Brain microvascular endothelial cell (primary cell): ENCODE results near the gene IFITM10.

Experiments
- DNase-seq: peaks from one replicate; pipeline ENCODE4 v3.0.0-alpha.2; 2020
- H3K27ac ChIP-seq: fragments of 250-450 bp; sonication (Bioruptor Pico); 2 replicates; pipeline ENCODE4 v1.5.1; 2020; ENCODE audit warnings: mild to moderate bottlenecking, moderate library complexity
- H3K27me3 ChIP-seq: fragments of 250-450 bp; sonication (Bioruptor Pico); replicated peaks from 2 replicates; pipeline ENCODE4 v1.5.1; 2020; ENCODE audit warnings: mild to moderate bottlenecking
- H3K36me3 ChIP-seq: fragments of 250-450 bp; sonication (Bioruptor Pico); replicated peaks from 2 replicates; pipeline ENCODE4 v1.5.1; 2020; ENCODE audit warnings: mild to moderate bottlenecking
- H3K4me3 ChIP-seq: 2 replicates; pipeline ENCODE4 v1.5.1; 2011; ENCODE audit warnings: low read depth, mild to moderate bottlenecking, control low read depth, low read length, moderate library complexity
- CTCF ChIP-seq: IDR thresholded peaks from 2 replicates; pipeline ENCODE4 v1.5.1; 2011; ENCODE audit warnings: low read depth, mild to moderate bottlenecking, moderate library complexity, low read length, control low read depth, inconsistent platforms; ENCODE audit errors: missing control alignments
- in situ Hi-C: cut with HindIII; loops from 2 replicates; pipeline ENCODE4 v1.10.0; 2017; ENCODE audit warnings: low sequenced_read_pairs, low pct_ligation_motif_present

IFITM10 gene

DNA sequence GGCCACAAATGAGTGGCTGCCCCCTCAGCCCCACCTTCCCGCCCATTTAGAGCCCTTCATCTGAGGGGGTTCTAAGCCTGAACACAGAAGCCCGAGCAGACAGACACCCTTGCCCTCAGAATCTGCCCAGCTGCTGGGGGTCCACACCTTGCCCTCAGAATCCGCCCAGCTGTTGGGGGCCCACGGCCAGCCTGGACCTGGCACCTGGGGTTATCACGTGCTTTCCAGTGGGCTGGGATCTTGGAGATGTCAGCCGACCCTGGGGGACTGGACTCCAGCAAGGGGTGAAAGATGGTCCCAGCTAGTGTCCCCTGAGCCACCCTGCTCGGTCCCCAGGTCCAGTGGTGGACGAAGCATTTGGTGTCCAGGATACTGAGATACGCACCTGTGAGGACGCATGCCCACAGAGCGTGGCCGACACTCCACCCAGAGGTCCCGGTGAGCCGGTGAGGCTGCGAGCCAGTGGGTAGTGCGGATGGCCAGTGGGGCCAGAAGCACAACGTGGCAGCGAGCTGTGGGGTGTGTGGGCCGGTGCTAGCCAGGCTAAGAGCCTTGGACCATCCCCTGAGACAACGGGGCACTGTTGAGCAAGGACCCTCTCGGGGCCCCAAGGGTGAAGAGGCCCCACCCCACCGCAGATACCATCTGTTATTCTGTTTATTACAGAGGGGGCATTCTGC is 16.5 kb upstream of the IFITM10 start:
- Histone ChIP-seq H3K4me3 (no peak overlapping the region), H3K27me3 (no peaks in the 10 kb centered on the region), H3K36me3 (no peaks in the 10 kb centered on the region), H3K27ac (no peak overlapping the region)
- DNase-seq = no peak
- TF ChIP-seq CTCF = no peak
- in situ Hi-C loops = no loop called here

GRCh38 chr11:1765871-1766718 is 15.7 kb upstream of the IFITM10 start:
- DNase-seq = no peak
- in situ Hi-C loops = no loop called here
- peak; percentile 19 for TF ChIP-seq CTCF

DNA sequence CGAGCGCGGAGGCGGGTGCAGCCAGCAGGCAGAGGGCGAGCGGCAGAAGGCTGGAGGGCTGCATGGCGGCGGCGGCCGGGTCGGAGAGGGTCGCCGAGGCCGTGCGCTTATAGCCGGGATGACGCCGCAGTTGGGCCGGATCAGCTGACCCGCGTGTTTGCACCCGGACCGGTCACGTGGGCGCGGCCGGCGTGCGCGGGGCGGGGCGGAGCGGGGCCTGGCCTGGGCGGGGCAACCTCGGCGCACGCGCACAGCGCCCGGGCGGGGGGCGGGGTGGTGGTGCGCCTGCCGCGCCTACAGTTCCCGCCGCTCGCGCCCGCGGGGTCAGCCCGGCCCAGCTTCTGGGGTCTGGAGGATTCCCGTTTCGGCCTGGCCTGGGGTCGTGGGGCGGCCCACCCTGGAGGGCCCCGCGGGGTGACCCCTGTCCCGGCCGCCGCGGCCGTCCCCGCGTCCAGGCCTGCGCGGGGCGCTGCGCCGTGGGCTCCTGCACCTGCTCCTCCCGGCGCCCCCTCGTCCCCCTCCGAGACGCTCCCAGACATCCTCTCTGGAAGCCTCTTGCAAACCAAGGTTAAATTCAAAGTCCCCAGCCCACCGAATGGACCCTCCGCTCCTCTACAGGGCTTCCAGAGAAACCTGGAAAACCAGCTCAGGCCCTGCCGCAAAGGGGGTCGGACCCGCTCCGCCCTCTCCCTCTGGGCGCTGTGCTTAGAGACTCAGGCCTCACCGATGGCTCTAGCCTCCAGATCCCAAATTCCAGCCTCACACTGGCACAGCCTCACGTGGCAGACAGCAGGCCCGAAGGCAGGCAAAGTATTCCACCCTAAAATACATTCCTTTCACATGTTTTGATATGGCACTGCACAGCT is 13.6 kb upstream of the IFITM10 start, which contains the start of gene CTSD:
TSS of gene CTSD (minus strand) at position 132 of the 866 bp plus-strand sequence. CDS start at position 64, 68 bp downstream.
- no peak for TF ChIP-seq CTCF
- H3K27me3 ChIP-seq = no peaks in the 10 kb centered on the region
- DNase-seq = peak; percentile 63
- peak within 1 kb of the TSS; percentile 85 for H3K27ac ChIP-seq
- peak within 1 kb of the TSS; percentile 79 for H3K4me3 ChIP-seq
- in situ Hi-C loops = no loop called here
- peaks cover 7% of the 10 kb centered on the region for H3K36me3 ChIP-seq

More at GRCh38 chr11:1765871-1766718, 15.7 kb upstream of the IFITM10 start:
- Histone ChIP-seq H3K36me3 (peaks cover under 1% of the 10 kb centered on the region), H3K27me3 (no peaks in the 10 kb centered on the region), H3K27ac (no peak overlapping the region), H3K4me3 (no peak overlapping the region)

GRCh38 chr11:1763336-1763795 is 13.0 kb upstream of the IFITM10 start:
- no peak for DNase-seq
- Histone ChIP-seq H3K27me3 (no peaks in the 10 kb centered on the region), H3K36me3 (peaks cover 7% of the 10 kb centered on the region), H3K4me3 (peak overlapping the region; percentile 79), H3K27ac (peak overlapping the region; percentile 85)
- TF ChIP-seq CTCF = no peak
- in situ Hi-C loops = no loop called here

DNA sequence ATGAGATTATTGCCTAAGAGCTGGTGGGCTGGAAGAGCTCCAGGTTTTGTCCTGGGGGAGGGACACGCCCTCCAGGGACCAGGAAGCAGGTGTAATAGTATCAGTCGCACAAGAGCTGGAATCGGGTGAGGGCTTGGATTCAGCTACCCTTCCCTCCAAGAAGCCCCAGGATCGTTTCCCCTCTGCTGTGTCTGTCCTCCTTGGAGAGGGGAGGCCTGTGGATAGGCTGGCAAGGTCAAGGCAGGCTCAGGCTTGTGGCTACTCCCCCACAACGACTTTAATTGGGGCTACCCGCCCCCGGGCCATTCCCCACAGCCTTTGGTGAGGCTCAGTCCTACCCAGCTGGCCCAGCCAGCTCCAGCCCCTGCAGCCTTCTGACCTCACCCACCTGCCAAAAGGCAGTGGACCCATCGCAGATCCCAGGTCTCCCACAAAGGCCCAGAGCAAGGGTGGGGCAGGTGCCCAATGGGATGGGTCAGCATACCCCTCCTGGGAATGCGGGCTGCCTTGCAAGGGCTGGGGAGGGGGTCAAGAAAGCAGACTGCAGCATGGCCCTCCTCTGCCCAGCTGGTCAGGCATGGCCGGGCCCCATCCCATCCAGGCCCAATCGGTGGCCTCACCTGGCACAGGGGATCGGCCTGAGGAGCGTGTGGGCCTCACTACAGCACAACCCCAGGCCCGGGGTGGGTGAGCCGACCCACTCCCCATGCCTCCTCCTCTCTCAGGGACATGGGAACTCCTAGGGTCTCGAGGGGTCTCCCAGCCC is 12.3 kb upstream of the IFITM10 start:
- TF ChIP-seq CTCF = no peak
- H3K36me3 ChIP-seq = peaks cover 7% of the 10 kb centered on the region
- H3K4me3 ChIP-seq = peak overlapping the region; percentile 79
- DNase-seq = no peak
- in situ Hi-C loops = no loop called here
- H3K27ac ChIP-seq = no peak overlapping the region
- no peaks in the 10 kb centered on the region for H3K27me3 ChIP-seq
